Skin of body (tissue), 2 donors: ENCODE data around the gene STAT5A. TPM values are rescaled to one million over a fixed set of nuclear protein-coding genes. Genes with fewer than 3 reads are reported as not detected.
"Not testable (repeated sequence)": the region's sequence is repeated elsewhere in the genome, so short reads cannot be mapped to it uniquely, and the experiment has no call there.

Experiments
- DNase-seq: peaks from one replicate; lab custom pipeline; 2025; lab: John Stamatoyannopoulos, UW
- total RNA-seq: library from RNA; depleted of rRNA; stranded (reverse); fragments of >200 nt; gene quantifications from one replicate; pipeline ENCODE4 v1.2.3, GENCODE V29; 2014

Gene STAT5A
- total RNA-seq, 1 donor from 2014 or later, result 27.8 TPM

- DNase-seq, result no peak
Observed at GRCh38 chr17:42323268-42323773, 35.0 kb downstream of the STAT5A start.

DNA sequence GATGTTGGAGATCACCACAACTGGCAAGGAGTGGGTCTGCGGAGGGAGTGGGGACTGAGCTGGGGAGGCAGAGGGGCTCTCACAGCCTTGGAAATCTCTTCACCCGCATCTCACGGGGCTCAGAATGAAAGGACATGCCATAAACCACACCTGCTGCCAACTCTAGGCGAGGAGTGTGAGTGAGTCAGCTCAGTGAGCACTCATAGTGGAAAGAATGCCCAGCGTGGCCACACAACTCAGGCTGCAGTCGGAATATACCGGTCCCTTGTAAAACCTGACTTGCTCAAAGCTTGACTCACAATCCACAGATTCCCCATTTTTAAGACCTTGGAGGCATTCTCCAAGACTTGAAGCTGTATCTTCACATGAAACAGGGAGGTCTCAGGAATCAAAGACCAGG lies 36.7 kb downstream of the STAT5A start:
- DNase-seq, result no peak

- no peak for DNase-seq
Observed at GRCh38 chr17:42329025-42329976, 41.0 kb downstream of the STAT5A start.

- no peak for DNase-seq
Observed at GRCh38 chr17:42333053-42333452, 44.8 kb downstream of the STAT5A start.

DNA sequence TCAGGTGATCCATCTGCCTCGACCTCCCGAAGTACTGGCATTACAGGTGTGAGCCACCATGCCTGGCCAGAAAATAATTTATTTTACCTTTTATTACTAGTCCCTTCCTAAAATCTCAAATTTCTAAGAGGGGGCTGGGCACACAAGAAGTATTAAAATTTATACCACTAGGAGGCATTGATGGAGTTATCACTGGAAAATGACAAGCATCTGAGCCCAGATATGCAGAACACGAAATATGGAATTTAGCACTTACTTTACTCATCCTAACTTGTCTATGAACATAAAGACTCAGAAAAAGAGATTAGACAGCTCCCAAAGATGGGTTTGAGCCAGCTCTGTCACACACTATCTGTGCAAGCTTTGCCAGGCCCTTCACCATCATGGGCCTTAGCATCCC lies 46.4 kb downstream of the STAT5A start:
- DNase-seq, result peak; percentile 17

GRCh38 chr17:42337442-42337841 lies 49.1 kb downstream of the STAT5A start:
- peak; percentile 16 for DNase-seq

GRCh38 chr17:42338427-42338985 lies 50.2 kb downstream of the STAT5A start:
- no peak for DNase-seq

- no peak for DNase-seq
Observed at GRCh38 chr17:42339221-42339620, 50.9 kb downstream of the STAT5A start.

DNA sequence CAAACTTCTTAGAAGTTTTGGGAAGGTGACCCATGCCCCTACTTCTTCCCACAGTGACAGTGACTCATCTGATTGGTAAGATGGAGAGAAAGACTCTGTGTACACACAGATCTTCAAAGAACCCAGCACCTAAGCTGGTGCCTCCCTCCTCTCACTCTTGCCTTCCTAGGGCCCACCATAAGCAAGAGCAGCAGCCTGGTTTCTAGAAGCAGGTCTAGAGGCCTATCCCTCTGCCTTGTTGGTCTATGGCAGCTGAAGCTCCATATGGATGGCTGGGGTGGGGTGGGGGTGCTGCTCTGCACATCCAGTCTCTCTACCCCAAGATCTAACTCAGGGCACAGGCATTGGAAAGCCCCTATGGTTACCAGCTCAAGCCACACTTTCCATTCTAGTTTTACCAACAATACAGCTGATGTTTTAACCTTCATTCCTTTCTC lies 52.4 kb downstream of the STAT5A start:
- DNase-seq, result no peak

GRCh38 chr17:42341568-42341967 lies 53.3 kb downstream of the STAT5A start:
- no peak for DNase-seq

DNA sequence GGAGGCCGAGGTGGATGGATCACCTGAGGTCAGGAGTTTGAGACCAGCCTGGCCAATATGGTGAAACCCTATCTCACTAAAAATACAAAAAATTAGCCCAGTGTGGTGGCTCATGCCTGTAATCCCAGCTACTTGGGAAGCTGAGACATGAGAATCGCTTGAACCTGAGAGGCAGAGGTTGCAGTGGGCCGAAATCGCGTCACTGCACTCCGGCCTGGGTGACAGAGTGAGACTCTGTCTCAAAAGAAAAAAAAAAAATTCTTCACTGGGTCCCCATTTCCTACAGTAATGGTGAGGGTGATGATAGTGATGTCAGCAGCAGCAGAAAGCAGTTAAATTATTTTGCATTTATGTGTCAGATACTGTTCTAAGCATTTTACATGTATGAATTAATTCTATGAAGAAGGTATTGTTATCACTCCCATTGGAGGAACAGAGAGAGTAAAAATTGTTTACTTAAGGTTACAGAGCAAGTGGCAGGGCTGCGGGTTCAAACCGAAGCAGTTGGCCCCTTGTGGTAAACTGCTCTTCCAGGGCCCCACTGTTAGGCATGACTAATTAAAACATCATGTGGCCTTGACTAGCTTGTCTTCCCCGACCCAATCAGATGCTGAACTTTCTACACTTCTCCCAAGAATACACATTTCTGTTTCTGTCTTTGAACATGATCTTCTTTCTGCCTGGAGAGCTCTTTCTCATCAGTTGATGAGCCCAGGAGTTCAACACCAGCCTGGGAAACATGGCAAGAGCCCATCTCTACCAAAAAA lies 54.1 kb downstream of the STAT5A start:
- no peak for DNase-seq

DNA sequence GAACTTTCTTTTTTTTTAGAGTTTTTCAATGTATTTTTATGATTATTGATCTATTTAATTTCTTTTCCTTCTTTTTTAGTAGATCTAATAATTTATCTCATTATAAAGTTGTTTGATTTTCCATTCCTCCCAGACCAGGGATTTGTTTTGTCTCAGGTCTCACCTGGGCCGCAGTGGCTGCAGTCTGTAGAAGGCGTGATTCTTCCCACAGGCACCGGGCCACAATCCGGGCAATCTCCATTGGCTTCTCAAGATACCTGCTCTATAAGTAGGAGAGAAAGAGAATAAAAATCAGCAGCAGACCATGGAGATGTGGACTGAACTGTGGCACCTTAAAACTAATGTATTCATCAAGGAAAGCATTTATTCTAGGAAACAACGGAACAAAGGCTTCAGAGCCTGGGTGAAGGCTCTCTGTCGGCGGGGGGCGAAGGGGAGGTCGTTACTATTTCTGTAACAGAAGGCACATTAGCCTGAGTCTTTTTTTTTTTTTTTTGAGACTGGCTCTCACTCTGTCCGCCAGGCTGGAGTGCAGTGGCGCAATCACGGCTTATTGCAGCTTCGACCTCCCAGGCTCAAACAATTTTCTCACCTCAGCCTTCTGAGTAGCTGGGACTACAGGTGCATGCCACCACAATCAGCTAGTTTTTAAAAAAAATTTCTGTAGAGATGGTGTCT lies 57.2 kb downstream of the STAT5A start:
- DNase-seq, result no peak

GRCh38 chr17:42346481-42346880 lies 58.2 kb downstream of the STAT5A start:
- no peak for DNase-seq

DNA sequence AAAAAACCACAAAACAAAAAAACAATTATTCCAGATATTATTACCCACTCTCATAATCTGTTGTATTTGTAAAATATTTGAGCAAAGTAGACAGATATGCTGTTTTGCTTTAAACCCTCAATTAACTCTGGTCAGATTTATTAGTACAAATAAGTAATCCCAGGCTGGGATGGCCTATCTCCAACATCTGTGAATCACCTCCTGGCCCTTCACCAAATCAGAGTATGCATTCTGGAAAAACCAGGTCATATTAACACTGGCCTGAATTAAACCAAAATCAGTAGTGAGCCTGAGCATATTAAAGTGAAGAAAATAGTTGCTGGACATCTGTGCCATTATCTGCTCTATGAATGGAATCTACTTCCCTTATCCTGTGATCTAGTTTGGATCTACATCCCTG lies 58.9 kb downstream of the STAT5A start:
- peak; percentile 51 for DNase-seq

DNA sequence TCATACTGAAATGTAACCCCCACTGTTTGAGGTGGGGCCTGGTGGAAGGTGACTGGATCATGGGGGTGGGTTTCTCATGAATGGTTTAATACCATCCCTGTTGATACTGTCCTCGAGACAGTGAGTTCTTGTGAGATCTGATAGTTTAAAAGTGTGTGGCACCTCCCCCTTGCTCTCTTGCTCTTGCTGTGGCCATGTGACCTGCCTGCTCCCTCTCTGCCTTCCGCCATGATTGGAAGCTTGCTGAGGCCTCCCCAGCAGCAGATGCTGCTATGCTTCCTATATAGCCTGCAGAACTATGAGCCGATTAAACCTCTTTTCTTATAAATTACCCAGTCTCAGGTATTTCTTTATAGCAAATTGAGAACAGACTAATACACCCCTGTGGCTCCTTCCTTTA lies 59.3 kb downstream of the STAT5A start:
- DNase-seq, result no peak

GRCh38 chr17:42348104-42348503 lies 59.8 kb downstream of the STAT5A start:
- DNase-seq, result no peak

GRCh38 chr17:42354956-42355843 lies 66.9 kb downstream of the STAT5A start:
- peak; percentile 48 for DNase-seq

DNA sequence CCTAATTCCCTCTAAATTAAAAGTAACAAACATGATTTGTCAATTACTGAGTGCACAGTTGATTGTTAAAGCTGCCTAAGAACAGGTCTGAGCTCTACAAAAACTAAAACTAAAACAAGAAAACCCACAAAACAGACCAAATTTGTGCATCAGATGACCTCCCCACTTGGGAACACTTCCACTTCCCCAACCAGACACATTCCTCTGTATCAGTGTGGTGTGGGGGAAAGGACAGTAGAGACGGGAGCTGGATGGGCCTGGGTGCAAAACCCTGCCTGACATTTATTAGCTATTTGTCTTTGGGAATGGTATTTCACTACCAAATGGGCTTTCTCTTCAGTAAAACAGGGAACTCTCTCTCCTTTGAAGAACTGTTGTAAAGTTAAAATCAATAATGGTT lies 70.1 kb downstream of the STAT5A start:
- DNase-seq, result no peak

DNA sequence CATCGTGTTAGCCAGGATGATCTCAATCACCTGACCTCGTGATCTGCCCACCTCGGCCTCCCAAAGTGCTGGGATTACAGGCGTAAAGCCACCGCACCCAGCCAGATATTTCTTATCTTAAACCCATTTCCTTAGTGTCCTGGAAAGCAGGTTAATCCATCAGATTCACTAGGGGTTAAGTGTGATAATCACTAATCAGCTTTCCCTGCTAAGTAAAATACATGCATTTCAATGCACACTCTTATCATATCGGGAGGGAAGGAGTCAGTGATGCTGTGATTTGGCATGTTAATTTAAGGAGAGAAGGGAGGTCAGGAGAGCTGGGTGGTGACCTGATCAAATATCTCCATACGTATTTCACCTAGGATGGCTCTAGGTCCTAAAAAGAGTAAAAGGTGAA lies 70.8 kb downstream of the STAT5A start:
- no peak for DNase-seq

DNA sequence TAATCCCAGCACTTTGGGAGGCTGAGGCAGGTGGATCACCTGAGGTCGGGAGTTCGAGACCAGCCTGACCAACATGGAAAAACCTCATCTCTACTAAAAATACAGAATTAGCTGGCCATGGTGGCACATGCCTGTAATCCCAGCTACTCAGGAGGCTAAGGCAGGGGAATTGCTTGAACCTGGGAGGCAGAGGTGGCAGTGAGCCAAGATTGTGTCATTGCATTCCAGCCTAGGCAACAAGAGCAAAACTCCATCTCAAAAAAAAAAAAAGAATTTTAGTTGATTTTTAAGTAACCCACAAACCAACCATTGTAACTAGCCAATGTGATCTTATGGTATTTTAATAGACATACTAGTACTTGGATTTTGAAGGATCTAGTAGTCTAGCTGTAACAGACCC lies 72.1 kb downstream of the STAT5A start:
- DNase-seq, result not testable (repeated sequence)
